B cell (primary cell): Measurements from ENCODE around the gene C14orf180. TPM values are rescaled to one million over a fixed set of nuclear protein-coding genes. Genes with fewer than 3 reads are reported as not detected.

Experiments used
- ATAC-seq: fragments of 200-7000 bp; cut with Tn5 transposase; one replicate; pipeline ENCODE4 v1.10.0; 2021; ENCODE audit warnings: low read depth, mild to moderate bottlenecking, moderate number of reproducible peaks, moderate library complexity
- CTCF ChIA-PET: fragments of 350-600 bp; sonication (Branson Sonifier 250); formaldehyde crosslinking; loops from one replicate; lab custom pipeline; 2021; ENCODE audit warnings: antibody characterized with exemption, inconsistent platforms; lab: Charles Lee
- POLR2A ChIA-PET: fragments of 350-600 bp; sonication (Branson Sonifier 250); formaldehyde crosslinking; loops from one replicate; lab custom pipeline; 2021; ENCODE audit warnings: antibody characterized with exemption; lab: Charles Lee
- DNase-seq: peaks from one replicate; pipeline ENCODE4 v3.0.0; 2013
- H2AFZ ChIP-seq: 2 replicates; pipeline ENCODE4 v1.6.1; 2012; ENCODE audit warnings: mild to moderate bottlenecking, low read depth, low read length; ENCODE audit not compliant: insufficient read depth, poor library complexity, severe bottlenecking
- H3K27ac ChIP-seq, 2 donors: 1 replicate in 1 of 2; 2 replicates in 1 of 2; pipeline ENCODE4 v1.5.1; 2012 to 2013; ENCODE audit warnings: low read length in 2 of 2, mild to moderate bottlenecking in 2 of 2, moderate library complexity in 1 of 2
- H3K27me3 ChIP-seq, 4 experiments: fragments of 200-600 bp in 1 of 4; sonication (generic) in 1 of 4; replicated peaks in 1 of 4; 1 replicate in 2 of 4; 2 replicates in 2 of 4; pipeline versions ENCODE4 v1.6.1 to v1.7.0; 2013 to 2016; ENCODE audit warnings: low read length in 3 of 4, mild to moderate bottlenecking in 2 of 4, mixed read lengths in 1 of 4, moderate library complexity in 1 of 4; ENCODE audit not compliant: insufficient read depth in 4 of 4, control insufficient read depth in 3 of 4; ENCODE audit errors: control extremely low read depth in 1 of 4
- H3K36me3 ChIP-seq, 2 experiments: replicated peaks in 1 of 2; 1 replicate in 1 of 2; 2 replicates in 1 of 2; pipeline versions ENCODE4 v1.6.1 to v1.7.1; 2013; ENCODE audit warnings: low read length in 1 of 2; ENCODE audit not compliant: insufficient read depth in 2 of 2, control insufficient read depth in 1 of 2; ENCODE audit errors: control extremely low read depth in 1 of 2, extremely low read depth in 1 of 2
- H3K4me1 ChIP-seq, 2 donors: fragments of 200-600 bp in 1 of 2; sonication (generic) in 1 of 2; 1 replicate in 1 of 2; 2 replicates in 1 of 2; pipeline versions ENCODE4 v1.5.1 to v1.6.1; 2013 to 2017; ENCODE audit warnings: low read length in 2 of 2; ENCODE audit not compliant: control insufficient read depth in 2 of 2, insufficient read depth in 2 of 2
- H3K4me2 ChIP-seq: replicated peaks from 2 replicates; pipeline ENCODE3; 2012; ENCODE audit warnings: mild to moderate bottlenecking, low read depth, low read length; ENCODE audit not compliant: poor library complexity, severe bottlenecking
- H3K4me3 ChIP-seq, 5 experiments: fragments of 200-600 bp in 1 of 5; sonication (generic) in 1 of 5; 1 replicate in 3 of 5; 2 replicates in 2 of 5; pipeline versions ENCODE4 v1.5.1 to v1.7.0; 2011 to 2016; ENCODE audit warnings: low read length in 4 of 5, mild to moderate bottlenecking in 4 of 5, low read depth in 2 of 5, control low read depth in 1 of 5, moderate library complexity in 1 of 5; ENCODE audit not compliant: insufficient read depth in 1 of 5; ENCODE audit errors: control extremely low read depth in 1 of 5, extremely low read depth in 1 of 5
- H3K79me2 ChIP-seq: fragments of 200-600 bp; sonication (generic); one replicate; pipeline ENCODE4 v1.6.0; 2016; ENCODE audit warnings: low read length; ENCODE audit not compliant: control insufficient read depth, insufficient read depth
- H3K9ac ChIP-seq: fragments of 200-600 bp; sonication (generic); 2 replicates; pipeline ENCODE4 v1.6.1; 2017; ENCODE audit warnings: mild to moderate bottlenecking, low read length, moderate library complexity
- H3K9me3 ChIP-seq, 3 donors: one replicate each; pipeline versions ENCODE4 v1.6.1 to v1.7.1; 2013; ENCODE audit warnings: low read length in 2 of 3; ENCODE audit not compliant: control insufficient read depth in 2 of 3, insufficient read depth in 1 of 3; ENCODE audit errors: control extremely low read depth in 1 of 3
- H4K20me1 ChIP-seq: 2 replicates; pipeline ENCODE4 v1.6.0; 2012; ENCODE audit warnings: mild to moderate bottlenecking, low read length; ENCODE audit not compliant: insufficient read depth, control insufficient read depth, poor library complexity, severe bottlenecking
- H3K27ac Mint-ChIP-seq: one replicate; pipeline ENCODE4 v1.8.0; 2021; ENCODE audit warnings: mixed read lengths
- H3K27me3 Mint-ChIP-seq: one replicate; pipeline ENCODE4 v1.8.0; 2021; ENCODE audit warnings: mixed read lengths
- H3K4me1 Mint-ChIP-seq: one replicate; pipeline ENCODE4 v1.8.0; 2021; ENCODE audit warnings: mixed read lengths
- H3K4me3 Mint-ChIP-seq: one replicate; pipeline ENCODE4 v1.8.0; 2021; ENCODE audit warnings: mixed read lengths
- H3K9me3 Mint-ChIP-seq: one replicate; pipeline ENCODE4 v1.8.0; 2022; ENCODE audit warnings: mixed read lengths; ENCODE audit not compliant: insufficient read depth
- CTCF ChIP-seq: fragments of 200-600 bp; IDR thresholded peaks from one replicate; pipeline ENCODE4 v1.8.0; 2022; ENCODE audit warnings: antibody characterized with exemption, mild to moderate bottlenecking
- EZH2 ChIP-seq: IDR thresholded peaks from 2 replicates; pipeline ENCODE4 v1.6.1; 2012; ENCODE audit warnings: borderline replicate concordance, low read depth, mild to moderate bottlenecking, moderate library complexity, low read length; ENCODE audit not compliant: insufficient read depth, poor library complexity, severe bottlenecking
- WGBS: methylation state at CpG from one replicate; pipeline ENCODE4 v1.1.5; 2013; ENCODE audit warnings: missing lambda C conversion rate; ENCODE audit not compliant: insufficient coverage; 5-methylcytosine and 5-hydroxymethylcytosine counted together
- intact Hi-C: fragments of 100-400 bp; cut with micrococcal nuclease; formaldehyde crosslinking; loops from one replicate; pipeline ENCODE4 v1.10.0; 2022
- polyA plus RNA-seq: library from polyadenylated mRNA; depleted of rRNA; stranded (reverse); fragments of >200 nt; gene quantifications from 2 replicates; pipeline ENCODE4 v1.2.3, GENCODE V29; 2012
- total RNA-seq, 2 donors: library from RNA; stranded (reverse); fragments of 120-200 nt in 1 of 2; gene quantifications; 1 replicate in 1 of 2; 2 replicates in 1 of 2; pipeline versions ENCODE4 v1.2.3 to v1.2.4, GENCODE V29; 2013 to 2022

The C14orf180 gene
- total and polyA plus RNA-seq, 2 donors (not counting 1 experiment from before 2014, with no cell fraction given), result not detected

- no peak overlapping the region for H3K27ac Mint-ChIP-seq
- H3K4me1 ChIP-seq, result no peaks in the 10 kb centered on the region
- TF ChIP-seq CTCF (no peak), EZH2 (no peak)
- ChIA-PET POLR2A (no interaction called here), CTCF (no interaction called here)
- no peaks in the 10 kb centered on the region for H4K20me1 ChIP-seq
- no peaks in the 10 kb centered on the region for H3K9me3 ChIP-seq
- H3K27ac ChIP-seq, result no peak overlapping the region
- no peak overlapping the region for H2AFZ ChIP-seq
- ATAC-seq, result no peak
- no peaks in the 10 kb centered on the region for H3K36me3 ChIP-seq
- intact Hi-C loops, result no loop called here
- H3K4me2 ChIP-seq, result no peak overlapping the region
- H3K27me3 ChIP-seq, result no peaks in the 10 kb centered on the region
- no peak overlapping the region for H3K9ac ChIP-seq
- H3K9me3 Mint-ChIP-seq, result no peaks in the 10 kb centered on the region
- H3K4me1 Mint-ChIP-seq, result no peaks in the 10 kb centered on the region
- peaks cover 12% of the 10 kb centered on the region for H3K27me3 Mint-ChIP-seq
- no peak overlapping the region for H3K4me3 ChIP-seq
- 80% methylated on average over 27 of the region's 27 CpGs for WGBS
- H3K4me3 Mint-ChIP-seq, result no peak overlapping the region
- no peaks in the 10 kb centered on the region for H3K79me2 ChIP-seq
- DNase-seq, result no peak
Observed at GRCh38 chr14:104583424-104584306, 4.1 kb downstream of the C14orf180 start.

DNA sequence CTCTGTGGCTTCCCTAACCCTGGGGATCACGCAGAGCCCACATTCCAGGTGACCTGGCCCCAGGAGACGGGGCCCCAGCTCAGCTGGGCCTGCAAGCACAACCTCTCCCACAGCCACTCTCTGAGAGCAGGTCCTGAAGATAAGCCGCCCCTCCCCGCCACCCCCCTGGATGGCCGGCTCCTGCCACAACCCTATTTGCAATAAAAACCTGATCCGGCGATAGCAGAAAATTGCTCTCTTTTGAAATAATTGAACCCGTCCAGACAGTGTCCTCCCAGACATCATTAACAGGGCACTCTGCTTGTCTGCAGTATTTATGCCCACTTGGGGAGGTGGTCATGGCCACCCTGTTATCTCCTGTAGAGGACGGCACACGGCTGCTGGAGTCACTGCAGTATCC is 5.0 kb downstream of the C14orf180 start:
- Histone ChIP-seq H3K4me1 (no peaks in the 10 kb centered on the region), H3K79me2 (no peaks in the 10 kb centered on the region), H3K9me3 (no peaks in the 10 kb centered on the region), H3K4me2 (no peak overlapping the region), H3K27me3 (peaks cover 0 to 2% (median 0%) of the 10 kb centered on the region in 4 experiments), H3K9ac (no peak overlapping the region), H2AFZ (no peak overlapping the region), H3K4me3 (no peak overlapping the region), H3K36me3 (no peaks in the 10 kb centered on the region), H3K27ac (no peak overlapping the region), H4K20me1 (no peaks in the 10 kb centered on the region)
- CTCF ChIA-PET, result no interaction called here
- Mint-ChIP-seq H3K4me3 (no peak overlapping the region), H3K4me1 (no peaks in the 10 kb centered on the region), H3K9me3 (no peaks in the 10 kb centered on the region), H3K27ac (no peak overlapping the region), H3K27me3 (peaks cover 12% of the 10 kb centered on the region)
- intact Hi-C loops, result no loop called here
- TF ChIP-seq CTCF (no peak), EZH2 (no peak)
- ATAC-seq (no peak), DNase-seq (no peak)
- 84% methylated on average over 10 of the region's 10 CpGs for WGBS
- POLR2A ChIA-PET, result no interaction called here
